Adrenal gland (tissue), 12 donors: ENCODE data around the gene ABHD11. TPM values are rescaled to one million over a fixed set of nuclear protein-coding genes. Genes with fewer than 3 reads are reported as not detected.
A peak's percentile ranks its signal among the peaks of the same experiment; 100 is the strongest.
"Not testable (repeated sequence)": the region's sequence is repeated elsewhere in the genome, so short reads cannot be mapped to it uniquely, and the experiment has no call there.

ENCODE experiments used
- DNase-seq, 7 donors: peaks; one replicate each; pipeline ENCODE4 v3.0.0-alpha.2; 2019 to 2020
- H3K27ac ChIP-seq, 5 donors: fragments of 200-600 bp; sonication (generic) in 4 of 5; 1 replicate in 3 of 5; 2 replicates in 2 of 5; pipeline versions ENCODE4 v1.5.1 to v1.8.0; 2016 to 2020; ENCODE audit warnings: mild to moderate bottlenecking in 1 of 5
- H3K27me3 ChIP-seq: fragments of 200-600 bp; 2 replicates; pipeline ENCODE4 v1.8.0; 2021
- H3K36me3 ChIP-seq, 2 donors: fragments of 200-600 bp; replicated peaks in 1 of 2; 1 replicate in 1 of 2; 2 replicates in 1 of 2; pipeline versions ENCODE4 v1.5.1 to v1.8.0; 2018 to 2022
- H3K4me1 ChIP-seq, 2 donors: fragments of 200-600 bp; replicated peaks in 1 of 2; 1 replicate in 1 of 2; 2 replicates in 1 of 2; pipeline versions ENCODE4 v1.5.1 to v1.8.0; 2018 to 2021
- H3K4me3 ChIP-seq, 4 donors: fragments of 200-600 bp; sonication (generic) in 3 of 4; one replicate each; pipeline ENCODE4 v1.5.1; 2016 to 2018
- H3K9me3 ChIP-seq, 3 donors: fragments of 200-600 bp; sonication (generic) in 1 of 3; replicated peaks in 1 of 3; 1 replicate in 2 of 3; 2 replicates in 1 of 3; pipeline versions ENCODE4 v1.5.1 to v1.8.0; 2016 to 2021
- POLR2A ChIP-seq, 2 donors: fragments of 450-650 bp; IDR thresholded peaks; one replicate each; pipeline ENCODE4 v1.6.1; 2017; ENCODE audit warnings: antibody characterized with exemption in 2 of 2, mild to moderate bottlenecking in 2 of 2, moderate library complexity in 1 of 2
- WGBS, 4 donors: extraction: QIAGEN DNeasy Blood & Tissue Kit in 2 of 4; methylation state at CpG; one replicate each; pipeline versions ENCODE4 v1.1.5 to v1.1.7; 2013 to 2017; 5-methylcytosine and 5-hydroxymethylcytosine counted together
- intact Hi-C, 2 donors: fragments of 100-400 bp; cut with DNase I; formaldehyde crosslinking; loops; one replicate each; pipeline versions ENCODE4 v1.14.1 to v1.15.0; 2022 to 2023
- polyA plus RNA-seq, 3 donors: library from polyadenylated mRNA; stranded (reverse); fragments of 200-250 nt in 2 of 3; fragments of 350-450 nt in 1 of 3; fragmentation: Illumina TruSeq in 1 of 3; extraction: RNeasy Lipid Tissue Mini Kit (QIAGEN cat#74804) in 1 of 3; gene quantifications; one replicate each; pipeline ENCODE4 v1.2.3, GENCODE V29; 2013 to 2014
- total RNA-seq, 9 donors: library from RNA; depleted of rRNA in 4 of 9; stranded (reverse); fragments of >200 nt in 4 of 9; fragments of 120-200 nt in 1 of 9; fragmentation: NEBNext Ultra II Directional in 1 of 9; extraction: Animal tissue kit (Norgen Biotek cat#: 25700) in 1 of 9; gene quantifications; one replicate each; pipeline versions ENCODE4 v1.1.0 to v1.2.4, GENCODE V29; 2013 to 2023
- TF ChIP-seq, protein P1 (sequence below), 6 experiments: fragments of 450-650 bp in 4 of 6; fragments of 200-600 bp in 2 of 6; sonication (generic) in 1 of 6; IDR thresholded peaks; 1 replicate in 5 of 6; 2 replicates in 1 of 6; pipeline versions ENCODE4 v1.5.1 to v1.8.0; 2016 to 2021; ENCODE audit warnings: antibody characterized with exemption in 6 of 6, mild to moderate bottlenecking in 2 of 6, moderate library complexity in 1 of 6
- donor health status: healthy with polysubstance abuse.
- donor health status: Bipolar disorder and iron deficiency.
- donor health status: DM: yes; HTN: yes; CAD: no.
- donor health status: DM: no; HTN: no; CAD: no.
- donor health status: DM: no; HTN: no; CAD: no.
- donor health status: DM: yes; HTN: yes; CAD: no.

ABHD11 gene
- total and polyA plus RNA-seq, 12 donors, result 13.0 to 41.6 (median 18.4) TPM

DNA sequence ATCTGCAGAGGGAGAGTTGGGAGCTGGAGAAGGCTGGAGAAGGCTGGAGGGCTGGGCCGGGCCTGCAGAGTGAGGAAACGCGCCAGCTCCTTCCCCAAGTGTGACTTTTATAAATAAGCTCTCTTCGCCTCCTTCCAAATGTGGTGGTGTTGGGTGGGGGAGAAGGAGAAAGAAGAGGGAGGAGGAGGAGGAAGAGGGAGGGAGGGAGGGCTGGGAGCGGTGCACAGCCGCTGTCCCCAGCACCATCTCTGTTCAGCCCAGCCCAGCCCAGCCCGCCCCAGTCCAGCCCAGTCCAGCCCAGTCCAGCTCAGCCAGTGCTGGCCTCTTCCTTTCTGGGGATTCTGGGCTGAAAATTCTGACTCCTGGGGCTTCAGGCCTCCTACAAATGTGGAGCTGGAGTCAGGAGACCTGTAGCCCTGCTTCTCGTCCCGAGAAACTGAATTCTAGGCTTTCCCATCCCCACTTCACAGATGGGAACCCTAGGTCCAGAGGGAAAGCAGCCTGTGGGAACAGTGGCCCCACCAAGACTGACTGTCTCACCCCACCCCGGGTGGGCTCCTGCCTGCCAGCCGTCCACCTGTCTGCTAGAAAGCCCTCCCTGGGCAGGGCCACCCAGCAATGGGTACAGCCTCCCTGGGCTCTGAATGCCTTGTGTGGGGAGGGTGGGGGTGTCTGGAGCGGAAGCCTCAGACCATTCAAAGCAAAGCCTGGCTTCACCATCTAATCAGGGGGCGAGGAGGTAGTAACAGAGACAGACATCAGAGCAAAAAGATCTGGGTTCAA is 21.4 kb downstream of the ABHD11 start:
- Histone ChIP-seq H3K4me1 (peaks cover 8 to 16% of the 10 kb centered on the region in 2 donors), H3K4me3 (no peak overlapping the region), H3K27me3 (no peaks in the 10 kb centered on the region), H3K27ac (no peak overlapping the region), H3K36me3 (no peaks in the 10 kb centered on the region), H3K9me3 (no peaks in the 10 kb centered on the region)
- no peak for DNase-seq
- 81 to 91% (median 82%) methylated on average over 8 to 13 of the region's 13 CpGs for WGBS, 4 donors
- intact Hi-C loops, result no loop called here
- TF ChIP-seq, protein P1, sequence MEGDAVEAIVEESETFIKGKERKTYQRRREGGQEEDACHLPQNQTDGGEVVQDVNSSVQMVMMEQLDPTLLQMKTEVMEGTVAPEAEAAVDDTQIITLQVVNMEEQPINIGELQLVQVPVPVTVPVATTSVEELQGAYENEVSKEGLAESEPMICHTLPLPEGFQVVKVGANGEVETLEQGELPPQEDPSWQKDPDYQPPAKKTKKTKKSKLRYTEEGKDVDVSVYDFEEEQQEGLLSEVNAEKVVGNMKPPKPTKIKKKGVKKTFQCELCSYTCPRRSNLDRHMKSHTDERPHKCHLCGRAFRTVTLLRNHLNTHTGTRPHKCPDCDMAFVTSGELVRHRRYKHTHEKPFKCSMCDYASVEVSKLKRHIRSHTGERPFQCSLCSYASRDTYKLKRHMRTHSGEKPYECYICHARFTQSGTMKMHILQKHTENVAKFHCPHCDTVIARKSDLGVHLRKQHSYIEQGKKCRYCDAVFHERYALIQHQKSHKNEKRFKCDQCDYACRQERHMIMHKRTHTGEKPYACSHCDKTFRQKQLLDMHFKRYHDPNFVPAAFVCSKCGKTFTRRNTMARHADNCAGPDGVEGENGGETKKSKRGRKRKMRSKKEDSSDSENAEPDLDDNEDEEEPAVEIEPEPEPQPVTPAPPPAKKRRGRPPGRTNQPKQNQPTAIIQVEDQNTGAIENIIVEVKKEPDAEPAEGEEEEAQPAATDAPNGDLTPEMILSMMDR (IDR thresholded peaks at IDR 0.05), result no peak
- TF ChIP-seq POLR2A (IDR thresholded peaks at IDR 0.05), result no peak

DNA sequence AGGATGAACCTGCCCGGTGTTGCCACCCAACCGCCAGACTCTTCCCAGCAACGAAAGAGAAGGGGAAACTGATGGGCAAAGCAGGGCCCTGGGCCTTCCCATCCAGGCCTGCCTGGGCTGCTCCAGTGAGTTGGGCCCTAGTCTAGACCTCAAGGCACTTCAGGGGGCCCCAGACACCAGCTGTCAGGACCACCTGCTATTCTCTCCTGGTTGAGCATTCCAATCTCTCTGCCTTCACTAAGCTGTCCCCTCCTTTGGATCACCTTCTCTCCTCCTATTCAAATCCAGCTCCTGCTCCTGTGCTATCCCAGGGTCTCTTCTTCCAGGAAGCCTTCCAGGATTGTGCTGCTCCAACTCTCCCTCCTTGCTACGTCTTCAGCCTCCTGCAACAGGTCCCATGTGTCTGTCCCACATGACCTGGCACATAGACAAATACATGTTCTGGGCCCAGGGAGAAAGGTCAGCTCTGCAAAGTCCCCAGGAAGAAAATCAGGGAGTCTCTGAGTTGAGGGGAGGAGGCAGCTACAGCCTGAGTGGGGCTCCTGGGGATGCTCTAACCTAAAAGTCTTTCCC is 22.2 kb downstream of the ABHD11 start:
- H3K27me3 ChIP-seq, result no peaks in the 10 kb centered on the region
- no peak overlapping the region for H3K4me3 ChIP-seq
- no peaks in the 10 kb centered on the region for H3K36me3 ChIP-seq
- H3K27ac ChIP-seq, result peak overlapping the region in 1 of 5 donors; percentile 67
- TF ChIP-seq, protein P1 (IDR thresholded peaks at IDR 0.05), result no peak
- no peak for TF ChIP-seq POLR2A (IDR thresholded peaks at IDR 0.05)
- intact Hi-C loops, result no loop called here
- 75 to 85% (median 77%) methylated on average over 3 to 4 of the region's 4 CpGs for WGBS, 4 donors
- peaks cover 8 to 16% of the 10 kb centered on the region in 2 donors for H3K4me1 ChIP-seq
- DNase-seq, result no peak
- no peaks in the 10 kb centered on the region for H3K9me3 ChIP-seq

DNA sequence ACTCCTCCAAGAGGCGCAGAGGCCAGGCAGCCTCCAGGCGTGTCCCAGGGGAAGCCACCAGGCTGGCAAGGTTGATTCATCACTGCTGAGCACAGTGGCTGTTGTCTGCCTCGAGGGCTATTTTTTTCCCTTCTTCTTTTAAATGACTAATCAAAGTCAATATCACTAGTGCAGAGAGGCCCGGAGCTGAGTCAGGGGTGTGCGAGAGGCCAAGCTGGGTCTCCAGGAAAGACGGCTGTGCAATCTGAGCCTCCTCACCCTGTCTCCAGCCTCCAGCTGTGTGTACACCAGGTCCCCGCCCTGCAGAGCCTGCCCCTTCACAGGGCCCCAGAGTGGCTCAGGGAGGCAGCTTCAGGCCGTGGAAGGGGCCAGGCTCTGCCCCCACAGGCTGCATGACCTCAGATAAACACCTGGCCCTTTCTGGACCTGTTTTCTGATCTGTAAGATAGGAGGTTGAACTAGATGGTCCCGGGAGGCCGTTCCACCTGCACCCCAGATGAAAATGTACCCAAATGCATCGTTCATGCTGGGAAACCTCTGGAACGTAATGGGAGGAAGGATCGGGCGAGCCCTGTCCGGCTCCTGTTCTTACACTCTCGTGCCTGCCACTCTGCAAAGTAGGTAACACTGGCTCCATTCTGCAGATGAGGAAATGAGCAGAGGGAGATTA is 22.8 kb downstream of the ABHD11 start:
- peak in 5 of 7 donors; percentile 62 to 83 (median 74) for DNase-seq
- H3K4me1 ChIP-seq, result peaks cover 8 to 16% of the 10 kb centered on the region in 2 donors
- H3K27ac ChIP-seq, result peak overlapping the region in 1 of 5 donors; percentile 67
- intact Hi-C loops, result no loop called here
- no peaks in the 10 kb centered on the region for H3K27me3 ChIP-seq
- H3K4me3 ChIP-seq, result no peak overlapping the region
- no peaks in the 10 kb centered on the region for H3K36me3 ChIP-seq
- WGBS, 4 donors, result 62 to 82% (median 63%) methylated on average over 13 to 16 of the region's 16 CpGs
- H3K9me3 ChIP-seq, result no peaks in the 10 kb centered on the region
- no peak for TF ChIP-seq POLR2A (IDR thresholded peaks at IDR 0.05)

DNA sequence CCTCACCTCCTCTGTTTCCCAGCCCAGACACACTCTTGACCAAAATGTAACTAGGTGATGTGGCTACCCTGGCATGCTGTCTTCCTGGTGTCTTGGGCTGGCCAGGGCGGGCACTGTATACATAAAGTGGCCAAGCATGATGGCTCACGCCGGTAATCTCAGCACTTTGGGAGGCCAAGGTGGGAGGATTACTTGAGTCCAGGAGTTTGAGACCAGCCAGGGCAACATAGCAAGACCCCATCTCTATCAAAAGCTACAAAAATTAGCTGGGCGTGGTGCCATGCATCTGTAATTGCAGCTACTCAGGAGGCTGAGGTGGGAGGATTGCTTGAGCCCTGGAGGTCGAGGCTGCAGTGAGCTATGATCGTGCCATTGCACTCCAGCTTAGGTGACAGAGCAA is 25.3 kb downstream of the ABHD11 start:
- H3K27ac ChIP-seq, H3K27me3 ChIP-seq, H3K4me3 ChIP-seq, H3K9me3 ChIP-seq, DNase-seq, H3K36me3 ChIP-seq, intact Hi-C loops, H3K4me1 ChIP-seq: not testable (repeated sequence)
- 82 to 94% (median 93%) methylated on average over 4 to 6 of the region's 6 CpGs for WGBS, 4 donors

DNA sequence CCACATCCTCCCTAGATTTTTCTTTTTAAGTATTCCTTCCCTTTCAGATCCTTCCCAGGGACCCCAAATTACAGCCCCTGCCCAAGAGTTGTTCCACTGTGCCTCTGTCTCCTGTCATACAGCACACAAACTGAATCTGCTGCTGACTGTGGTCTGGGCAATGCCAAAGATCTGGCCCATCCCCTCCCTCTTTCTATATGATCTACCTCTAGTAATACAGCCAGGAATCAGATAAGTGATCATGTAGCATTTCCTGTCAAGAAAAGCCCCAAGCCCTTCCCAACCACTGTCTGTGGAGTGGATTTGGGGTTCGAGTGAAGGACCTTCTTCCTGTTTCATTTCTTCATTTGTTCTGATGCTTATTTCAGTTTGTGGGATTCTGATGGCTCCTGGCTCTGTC is 25.8 kb downstream of the ABHD11 start:
- no peaks in the 10 kb centered on the region for H3K36me3 ChIP-seq
- intact Hi-C loops, result no loop called here

More for the DNA sequence above, 25.8 kb downstream of the ABHD11 start:
- no peak overlapping the region for H3K27ac ChIP-seq
- peaks cover 0 to 5% of the 10 kb centered on the region in 2 donors for H3K4me1 ChIP-seq
- WGBS, 4 donors, result 58 to 91% (median 73%) methylated on average over 1 of the region's 1 CpG
- TF ChIP-seq, protein P1 (IDR thresholded peaks at IDR 0.05), result no peak
- no peak for TF ChIP-seq POLR2A (IDR thresholded peaks at IDR 0.05)
- no peaks in the 10 kb centered on the region for H3K27me3 ChIP-seq
- no peaks in the 10 kb centered on the region for H3K9me3 ChIP-seq
- no peak overlapping the region for H3K4me3 ChIP-seq
- DNase-seq, result no peak
